ENCODE measurements around the gene NOSTRIN.

NOSTRIN gene

GRCh38 chr2:168895771-168896170 is 93.3 kb downstream of the NOSTRIN start:
- CTCF ChIA-PET: no interaction called here
- TF ChIP-seq CTCF (IDR thresholded peaks at IDR 0.05; ENCODE audit: control extremely low read depth, extremely low read depth, low read depth, missing control alignments): no peak
- POLR2A ChIA-PET: no interaction called here
- DNase-seq (ENCODE audit: extremely low spot score): no peak

- ChIA-PET CTCF (no interaction called here), POLR2A (no interaction called here)
- no peak for TF ChIP-seq CTCF (IDR thresholded peaks at IDR 0.05; ENCODE audit: control extremely low read depth, extremely low read depth, low read depth, missing control alignments)
- DNase-seq (ENCODE audit: extremely low spot score): no peak
Observed at GRCh38 chr2:168896783-168897182, 94.3 kb downstream of the NOSTRIN start.

- POLR2A ChIA-PET: no interaction called here
- TF ChIP-seq CTCF (IDR thresholded peaks at IDR 0.05; ENCODE audit: control extremely low read depth, extremely low read depth, low read depth, missing control alignments): no peak
- no peak for DNase-seq (ENCODE audit: extremely low spot score)
- CTCF ChIA-PET: no interaction called here
Observed at GRCh38 chr2:168897449-168897848, 95.0 kb downstream of the NOSTRIN start.

- no peak for TF ChIP-seq CTCF (IDR thresholded peaks at IDR 0.05; ENCODE audit: control extremely low read depth, extremely low read depth, low read depth, missing control alignments)
- ChIA-PET POLR2A (no interaction called here), CTCF (no interaction called here)
- no peak for DNase-seq (ENCODE audit: extremely low spot score)
Observed at GRCh38 chr2:168901003-168901402, 98.6 kb downstream of the NOSTRIN start, which contains the start of gene G6PC2. Gene G6PC2 (plus strand): TSS chr2:168901291. CDS start chr2:168901332, 41 bp downstream.

GRCh38 chr2:168903888-168904287 is 101.5 kb downstream of the NOSTRIN start:
- CTCF ChIA-PET: no interaction called here
- POLR2A ChIA-PET: no interaction called here
- no peak for TF ChIP-seq CTCF (IDR thresholded peaks at IDR 0.05; ENCODE audit: control extremely low read depth, extremely low read depth, low read depth, missing control alignments)
- no peak for DNase-seq (ENCODE audit: extremely low spot score)

GRCh38 chr2:168904358-168904757 is 101.9 kb downstream of the NOSTRIN start:
- DNase-seq (ENCODE audit: extremely low spot score): no peak
- POLR2A ChIA-PET: no interaction called here
- CTCF ChIA-PET: no interaction called here
- no peak for TF ChIP-seq CTCF (IDR thresholded peaks at IDR 0.05; ENCODE audit: control extremely low read depth, extremely low read depth, low read depth, missing control alignments)
